Stimulated activated effector memory CD8-positive, alpha-beta T cell treated with anti-CD3 and anti-CD28 coated beads, Interleukin-12 subunit alpha, Interleukin-12 subunit beta, amount 100 ng/mL, for 72 hours (primary cell): Measurements from ENCODE around the gene HOMER2.

Experiments used
- ATAC-seq: fragments of 150-1000 bp; cut with Tn5 transposase; 2 replicates; pipeline ENCODE4 v1.10.0; 2021
- DNase-seq, 2 donors: peaks; one replicate each; pipeline ENCODE4 v3.0.0; 2021 to 2022; ENCODE audit warnings: low spot score in 2 of 2
- H3K27ac Mint-ChIP-seq: one replicate; pipeline ENCODE4 v1.8.0; 2022; ENCODE audit warnings: mild to moderate bottlenecking, mixed read lengths
- H3K36me3 Mint-ChIP-seq: one replicate; pipeline ENCODE4 v1.8.0; 2022; ENCODE audit warnings: mild to moderate bottlenecking, mixed read lengths
- H3K4me1 Mint-ChIP-seq: one replicate; pipeline ENCODE4 v1.8.0; 2022; ENCODE audit warnings: mixed read lengths
- H3K4me3 Mint-ChIP-seq: one replicate; pipeline ENCODE4 v1.8.0; 2022; ENCODE audit warnings: mild to moderate bottlenecking, mixed read lengths
- H3K9me3 Mint-ChIP-seq: one replicate; pipeline ENCODE4 v1.8.0; 2022; ENCODE audit warnings: mixed read lengths

Gene HOMER2

GRCh38 chr15:82922737-82923136, 29.8 kb downstream of the HOMER2 start:
- H3K4me1 Mint-ChIP-seq: no peaks in the 10 kb centered on the region
- ATAC-seq (no peak), DNase-seq (no peak)
- no peaks in the 10 kb centered on the region for H3K9me3 Mint-ChIP-seq
- no peak overlapping the region for H3K4me3 Mint-ChIP-seq
- H3K27ac Mint-ChIP-seq: no peak overlapping the region
- H3K36me3 Mint-ChIP-seq: no peaks in the 10 kb centered on the region

- Mint-ChIP-seq H3K4me3 (no peak overlapping the region), H3K4me1 (no peaks in the 10 kb centered on the region), H3K36me3 (no peaks in the 10 kb centered on the region), H3K27ac (no peak overlapping the region), H3K9me3 (no peaks in the 10 kb centered on the region)
- ATAC-seq (no peak), DNase-seq (no peak)
These were observed 30.6 kb downstream of the HOMER2 start for GRCh38 chr15:82921939-82922338.

- no peaks in the 10 kb centered on the region for H3K9me3 Mint-ChIP-seq
- no peaks in the 10 kb centered on the region for H3K4me1 Mint-ChIP-seq
- H3K4me3 Mint-ChIP-seq: no peak overlapping the region
- no peak for DNase-seq
- no peaks in the 10 kb centered on the region for H3K36me3 Mint-ChIP-seq
- H3K27ac Mint-ChIP-seq: no peak overlapping the region
- ATAC-seq: no peak
These were observed 31.3 kb downstream of the HOMER2 start for GRCh38 chr15:82921242-82921641.

GRCh38 chr15:82919231-82919886, 33.2 kb downstream of the HOMER2 start:
- H3K9me3 Mint-ChIP-seq: no peaks in the 10 kb centered on the region
- H3K4me3 Mint-ChIP-seq: no peak overlapping the region
- H3K36me3 Mint-ChIP-seq: no peaks in the 10 kb centered on the region
- no peaks in the 10 kb centered on the region for H3K4me1 Mint-ChIP-seq
- H3K27ac Mint-ChIP-seq: no peak overlapping the region
- DNase-seq (no peak), ATAC-seq (no peak)

- DNase-seq (no peak), ATAC-seq (no peak)
- Mint-ChIP-seq H3K4me1 (no peaks in the 10 kb centered on the region), H3K36me3 (no peaks in the 10 kb centered on the region), H3K4me3 (no peak overlapping the region), H3K9me3 (no peaks in the 10 kb centered on the region), H3K27ac (no peak overlapping the region)
These were observed 33.8 kb downstream of the HOMER2 start for GRCh38 chr15:82918607-82919230.

GRCh38 chr15:82918162-82918561, 34.4 kb downstream of the HOMER2 start:
- no peaks in the 10 kb centered on the region for H3K4me1 Mint-ChIP-seq
- no peak overlapping the region for H3K4me3 Mint-ChIP-seq
- H3K9me3 Mint-ChIP-seq: no peaks in the 10 kb centered on the region
- no peak for ATAC-seq
- no peak overlapping the region for H3K27ac Mint-ChIP-seq
- H3K36me3 Mint-ChIP-seq: no peaks in the 10 kb centered on the region
- no peak for DNase-seq

- Mint-ChIP-seq H3K27ac (no peak overlapping the region), H3K36me3 (no peaks in the 10 kb centered on the region), H3K9me3 (no peaks in the 10 kb centered on the region), H3K4me3 (no peak overlapping the region), H3K4me1 (no peaks in the 10 kb centered on the region)
- no peak for DNase-seq
- ATAC-seq: no peak
These were observed 35.3 kb downstream of the HOMER2 start for GRCh38 chr15:82917249-82917648.

GRCh38 chr15:82916161-82916952, 36.2 kb downstream of the HOMER2 start:
- Mint-ChIP-seq H3K9me3 (no peaks in the 10 kb centered on the region), H3K36me3 (no peaks in the 10 kb centered on the region), H3K4me1 (no peaks in the 10 kb centered on the region), H3K4me3 (no peak overlapping the region), H3K27ac (no peak overlapping the region)
- ATAC-seq (no peak), DNase-seq (no peak)

- DNase-seq (no peak), ATAC-seq (no peak)
- H3K4me1 Mint-ChIP-seq: no peaks in the 10 kb centered on the region
- H3K4me3 Mint-ChIP-seq: no peak overlapping the region
- H3K27ac Mint-ChIP-seq: no peak overlapping the region
- no peaks in the 10 kb centered on the region for H3K36me3 Mint-ChIP-seq
- peaks cover 2% of the 10 kb centered on the region for H3K9me3 Mint-ChIP-seq
These were observed 38.1 kb downstream of the HOMER2 start for GRCh38 chr15:82914396-82914795.

GRCh38 chr15:82911458-82911857, 41.1 kb downstream of the HOMER2 start:
- H3K36me3 Mint-ChIP-seq: no peaks in the 10 kb centered on the region
- no peaks in the 10 kb centered on the region for H3K4me1 Mint-ChIP-seq
- no peak for DNase-seq
- no peak overlapping the region for H3K27ac Mint-ChIP-seq
- no peak for ATAC-seq
- peaks cover 14% of the 10 kb centered on the region for H3K9me3 Mint-ChIP-seq
- H3K4me3 Mint-ChIP-seq: no peak overlapping the region

- H3K4me3 Mint-ChIP-seq: no peak overlapping the region
- peaks cover 14% of the 10 kb centered on the region for H3K9me3 Mint-ChIP-seq
- no peak for DNase-seq
- H3K27ac Mint-ChIP-seq: no peak overlapping the region
- H3K4me1 Mint-ChIP-seq: no peaks in the 10 kb centered on the region
- H3K36me3 Mint-ChIP-seq: no peaks in the 10 kb centered on the region
- ATAC-seq: no peak
These were observed 41.8 kb downstream of the HOMER2 start for GRCh38 chr15:82910721-82911120.

- H3K36me3 Mint-ChIP-seq: no peaks in the 10 kb centered on the region
- ATAC-seq (no peak), DNase-seq (no peak)
- H3K27ac Mint-ChIP-seq: no peak overlapping the region
- no peaks in the 10 kb centered on the region for H3K4me1 Mint-ChIP-seq
- no peak overlapping the region for H3K4me3 Mint-ChIP-seq
- peaks cover 14% of the 10 kb centered on the region for H3K9me3 Mint-ChIP-seq
These were observed 43.3 kb downstream of the HOMER2 start for GRCh38 chr15:82909080-82909815.

GRCh38 chr15:82907350-82907749, 45.2 kb downstream of the HOMER2 start:
- DNase-seq: no peak
- Mint-ChIP-seq H3K9me3 (peaks cover 14% of the 10 kb centered on the region), H3K36me3 (no peaks in the 10 kb centered on the region), H3K27ac (no peak overlapping the region), H3K4me1 (no peaks in the 10 kb centered on the region), H3K4me3 (no peak overlapping the region)
- no peak for ATAC-seq

GRCh38 chr15:82904574-82904973, 47.9 kb downstream of the HOMER2 start:
- no peaks in the 10 kb centered on the region for H3K36me3 Mint-ChIP-seq
- DNase-seq: no peak
- H3K4me3 Mint-ChIP-seq: no peak overlapping the region
- peaks cover 14% of the 10 kb centered on the region for H3K9me3 Mint-ChIP-seq
- no peaks in the 10 kb centered on the region for H3K4me1 Mint-ChIP-seq
- no peak for ATAC-seq
- H3K27ac Mint-ChIP-seq: no peak overlapping the region

GRCh38 chr15:82903511-82903910, 49.0 kb downstream of the HOMER2 start:
- H3K9me3 Mint-ChIP-seq: peaks cover 4% of the 10 kb centered on the region
- no peak for ATAC-seq
- no peaks in the 10 kb centered on the region for H3K36me3 Mint-ChIP-seq
- H3K4me1 Mint-ChIP-seq: no peaks in the 10 kb centered on the region
- no peak for DNase-seq
- no peak overlapping the region for H3K4me3 Mint-ChIP-seq
- H3K27ac Mint-ChIP-seq: no peak overlapping the region
